ENCODE measurements around the gene PLXNC1. TPM values are rescaled to one million over a fixed set of nuclear protein-coding genes. Genes with fewer than 3 reads are reported as not detected.

PLXNC1 gene
- total RNA-seq, 1 donor from 2014 or later: 3.3 TPM

DNA sequence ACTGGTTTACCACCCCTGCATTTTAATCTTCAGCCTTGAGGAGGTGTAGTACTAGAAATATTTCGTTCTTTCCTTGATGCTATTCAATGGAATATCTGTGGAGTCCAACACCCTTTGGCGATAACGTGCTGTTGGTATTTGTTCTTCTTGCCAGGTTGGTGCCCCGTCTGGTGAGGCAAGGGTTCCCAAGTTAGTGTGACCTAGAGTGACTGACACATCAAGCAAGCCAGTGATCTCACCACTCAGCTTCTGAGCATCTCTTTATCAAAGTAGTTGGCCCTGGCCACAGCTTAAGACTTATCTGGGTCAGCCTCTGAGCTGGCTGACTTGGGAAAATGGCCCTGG lies 60.2 kb downstream of the PLXNC1 start:
- DNase-seq: no peak
- peak; percentile 39 for ATAC-seq (ENCODE audit: poor library complexity)
- intact Hi-C loops (cut with DNase I): no loop called here

DNA sequence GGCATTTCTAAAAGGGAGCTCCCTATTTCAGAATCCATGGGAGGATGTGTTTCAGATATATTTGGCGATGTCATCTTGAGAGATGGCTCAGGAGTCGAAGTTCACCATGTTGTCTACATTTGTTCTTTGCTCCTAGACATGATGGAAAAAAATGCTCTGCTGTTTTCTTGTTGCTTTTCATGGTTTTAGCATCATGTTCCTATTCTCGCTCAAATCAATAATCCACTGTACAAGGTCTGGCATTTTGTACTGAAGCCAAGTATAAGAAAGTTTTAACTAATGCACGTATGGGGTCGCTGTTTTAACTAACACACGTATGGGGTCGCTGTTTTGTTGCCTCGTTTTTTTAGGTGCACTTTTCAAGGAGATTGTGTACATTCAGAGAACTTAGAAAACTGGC lies 60.9 kb downstream of the PLXNC1 start:
- intact Hi-C loops (cut with DNase I): no loop called here
- DNase-seq (no peak), ATAC-seq (ENCODE audit: poor library complexity) (no peak)

DNA sequence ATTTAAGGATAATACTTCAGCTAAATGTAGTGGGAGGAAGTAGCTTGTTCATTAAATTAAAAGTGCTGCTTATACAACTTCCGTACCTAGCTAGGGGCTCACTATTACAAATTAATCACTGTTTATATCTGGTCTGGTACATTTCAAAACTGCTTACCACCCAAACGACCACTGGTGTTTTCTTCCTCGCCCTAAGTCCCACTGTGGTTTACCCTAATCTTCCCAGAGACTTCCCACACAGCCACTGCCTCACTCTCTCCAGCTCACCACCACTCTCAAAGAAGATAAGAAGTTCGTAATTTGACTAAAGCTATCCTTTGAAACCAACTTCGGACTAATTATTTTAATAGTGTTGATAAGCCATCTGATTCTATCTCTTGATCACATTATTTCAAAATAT lies 62.6 kb downstream of the PLXNC1 start:
- intact Hi-C loops (cut with DNase I): no loop called here
- DNase-seq: no peak
- ATAC-seq (ENCODE audit: poor library complexity): no peak

DNA sequence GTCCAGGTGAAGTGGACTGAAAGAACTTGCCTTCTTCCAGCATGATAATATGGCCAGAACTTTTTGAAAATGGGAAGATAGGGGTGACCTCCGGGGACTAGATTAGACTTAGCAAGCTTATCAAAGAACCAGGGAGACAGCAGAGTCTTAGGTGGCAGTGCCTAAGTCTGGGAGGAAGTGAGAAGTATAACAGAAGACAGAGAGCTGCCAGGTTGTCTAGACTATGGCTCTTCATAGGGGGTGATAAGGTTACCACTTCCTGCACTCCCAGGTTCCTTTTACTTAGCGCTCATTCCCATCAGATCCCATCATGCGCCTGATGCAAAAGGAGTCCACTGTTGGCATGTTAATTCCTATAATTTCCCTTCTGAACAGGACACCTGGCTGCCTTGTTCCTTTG lies 69.9 kb downstream of the PLXNC1 start:
- intact Hi-C loops (cut with DNase I): no loop called here
- no peak for ATAC-seq (ENCODE audit: poor library complexity)

DNA sequence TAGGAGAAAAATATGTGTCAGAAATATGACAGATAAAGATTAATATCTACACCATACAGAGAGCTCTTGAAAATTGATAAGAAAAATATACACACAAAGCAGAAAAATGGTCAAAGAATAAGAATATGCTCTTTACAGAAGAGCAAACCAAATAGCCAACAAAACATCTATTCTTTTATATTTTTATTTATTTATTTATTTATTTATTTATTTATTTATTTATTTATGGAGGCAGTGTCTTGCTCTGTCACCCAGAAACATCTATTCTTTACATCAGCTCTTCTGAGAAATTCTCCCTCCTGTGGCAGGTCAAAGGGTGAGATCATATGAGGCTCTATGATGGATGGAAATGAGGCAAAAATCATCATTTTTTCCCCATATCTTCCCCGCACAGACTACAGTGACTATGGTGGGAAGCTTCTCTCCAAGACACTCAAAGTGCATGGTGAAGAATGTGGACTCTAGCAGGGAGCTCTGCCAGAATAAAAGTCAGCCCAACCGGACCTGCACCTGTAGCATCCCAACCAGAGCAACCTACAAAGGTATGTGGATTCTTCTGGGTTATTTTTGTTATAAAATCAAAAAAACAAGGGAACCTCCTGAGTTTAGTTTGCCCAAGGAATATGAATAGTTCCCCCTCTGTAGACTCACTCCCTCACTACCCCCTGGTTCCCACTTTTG lies 71.4 kb downstream of the PLXNC1 start:
- intact Hi-C loops (cut with DNase I): no loop called here
- DNase-seq (no peak), ATAC-seq (ENCODE audit: poor library complexity) (no peak)

More for the DNA sequence above, 69.9 kb downstream of the PLXNC1 start:
- no peak for DNase-seq

DNA sequence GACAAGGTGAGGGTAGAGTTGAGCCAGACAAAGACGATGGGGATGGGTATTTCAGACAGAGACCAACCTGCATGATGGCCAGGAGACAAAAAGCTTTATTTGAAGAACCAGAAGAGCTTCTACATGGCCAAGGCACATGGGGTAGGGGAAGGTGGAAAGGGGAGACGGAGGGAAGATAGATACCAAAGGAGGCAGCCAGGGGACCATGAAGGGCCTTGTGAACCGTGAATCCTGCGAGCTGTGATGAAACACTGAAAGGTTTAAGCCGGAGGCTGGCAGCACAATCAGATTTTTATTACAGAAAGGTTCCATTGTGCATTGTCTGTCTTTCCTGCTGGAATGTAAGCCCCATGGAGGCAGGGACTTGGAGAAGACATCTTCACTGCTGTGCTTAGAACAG lies 72.4 kb downstream of the PLXNC1 start:
- ATAC-seq (ENCODE audit: poor library complexity) (no peak), DNase-seq (no peak)
- intact Hi-C loops (cut with DNase I): no loop called here

DNA sequence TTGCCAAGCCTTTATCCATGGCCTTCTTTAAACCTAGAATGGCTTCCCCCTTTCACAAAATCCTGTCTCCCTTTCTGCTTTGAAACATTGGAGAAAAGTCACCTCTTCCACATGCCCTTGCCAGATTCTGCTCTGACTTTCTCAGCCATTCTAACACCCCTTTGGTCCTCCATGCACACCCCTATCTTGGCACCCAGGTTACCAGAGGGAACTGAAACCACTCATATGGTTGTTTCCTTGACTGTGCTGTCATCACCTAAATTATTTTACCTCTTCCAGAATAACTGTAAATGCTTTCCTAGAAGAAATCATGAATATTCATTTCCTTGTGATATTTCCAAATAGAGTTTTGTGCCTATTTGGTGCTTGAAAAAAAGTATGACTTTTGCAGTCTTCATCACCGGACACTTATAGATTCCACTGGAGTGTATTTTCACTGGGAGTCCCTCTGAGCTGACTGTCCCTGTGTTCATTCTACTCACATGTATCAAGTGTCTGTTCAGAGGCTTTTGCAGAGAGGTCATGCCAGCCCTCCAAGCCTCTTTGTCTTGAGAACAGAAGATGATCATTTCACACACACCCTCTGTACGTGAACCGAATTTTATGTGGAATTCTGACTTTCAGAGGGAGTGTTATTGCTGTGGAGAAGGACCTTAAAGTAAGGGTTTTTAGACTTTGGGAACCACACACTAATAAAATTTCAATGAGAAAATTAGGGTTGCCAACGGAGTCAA lies 74.1 kb downstream of the PLXNC1 start:
- intact Hi-C loops (cut with DNase I): no loop called here
- DNase-seq: no peak

DNA sequence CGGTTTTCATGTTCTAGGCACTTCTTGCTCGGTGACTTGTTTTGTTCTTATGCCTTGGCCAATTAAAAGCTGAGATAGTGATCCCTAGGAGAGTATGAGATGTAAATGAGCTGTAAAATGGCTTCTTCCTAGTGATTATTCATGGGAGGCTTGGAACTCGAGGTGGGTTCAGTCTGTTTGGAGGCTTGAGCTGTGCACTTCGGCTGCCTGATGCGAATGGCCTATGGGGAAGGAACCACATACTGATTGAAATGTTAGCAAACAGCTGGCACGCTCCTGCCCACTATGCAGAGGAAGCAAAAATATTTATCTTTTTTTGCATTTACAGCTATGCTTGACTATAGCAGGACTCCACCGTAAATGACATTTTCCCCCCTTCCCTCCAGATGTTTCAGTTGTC lies 75.5 kb downstream of the PLXNC1 start:
- no peak for ATAC-seq (ENCODE audit: poor library complexity)
- DNase-seq: no peak
- intact Hi-C loops (cut with DNase I): no loop called here

More for the DNA sequence above, 74.1 kb downstream of the PLXNC1 start:
- no peak for ATAC-seq (ENCODE audit: poor library complexity)

DNA sequence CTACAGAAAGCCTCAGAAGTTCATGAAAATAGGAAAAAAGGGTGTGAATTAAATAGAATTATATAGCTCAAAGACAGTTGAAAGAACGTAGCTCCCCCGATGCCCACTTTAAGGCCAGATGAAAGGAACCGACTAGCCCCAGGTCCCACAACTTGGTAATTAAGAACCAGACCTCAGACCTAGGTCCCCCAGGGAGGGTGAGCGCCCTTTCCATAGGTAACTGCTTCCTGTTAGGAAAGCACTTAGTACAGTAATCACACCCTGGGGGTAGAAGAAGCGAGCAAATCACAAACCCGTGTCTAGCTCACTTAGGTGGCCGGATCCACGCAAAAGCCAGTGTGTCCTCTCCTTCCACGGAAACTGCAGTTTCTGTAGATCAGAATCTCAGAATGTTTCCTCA lies 77.1 kb downstream of the PLXNC1 start:
- intact Hi-C loops (cut with DNase I): no loop called here
- ATAC-seq (ENCODE audit: poor library complexity) (no peak), DNase-seq (no peak)

DNA sequence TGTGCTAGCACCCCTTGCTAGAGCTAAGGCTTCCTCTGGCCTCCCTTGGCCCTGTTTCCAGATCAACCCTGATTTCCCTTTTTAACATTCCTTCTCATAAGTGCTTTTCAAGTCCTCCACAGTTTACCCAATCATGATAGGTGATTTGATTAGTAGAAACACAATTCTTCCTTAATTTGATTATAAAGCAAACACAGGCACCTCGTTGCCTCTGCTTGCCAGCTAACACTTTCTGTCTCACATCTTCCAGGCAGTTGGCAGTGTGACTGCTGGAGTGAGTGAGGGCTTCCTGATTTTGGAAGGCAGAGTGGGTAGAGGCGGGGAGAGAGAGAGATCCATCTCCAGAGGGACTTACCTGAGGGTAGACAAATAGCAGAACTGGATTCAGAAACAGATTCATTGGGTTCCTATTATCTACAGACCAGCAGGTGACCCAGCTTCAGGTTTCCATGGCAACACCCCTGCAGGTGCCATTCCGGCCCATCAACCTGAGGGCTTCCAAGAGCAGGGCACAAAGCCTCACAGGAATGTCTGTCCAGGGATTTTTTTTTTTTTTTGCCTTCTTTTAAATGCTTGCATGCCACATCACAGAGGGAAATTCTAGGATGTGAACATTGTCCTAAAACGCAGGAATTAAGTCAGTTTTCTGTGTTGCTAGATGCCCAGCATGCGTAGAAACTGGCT lies 77.7 kb downstream of the PLXNC1 start:
- intact Hi-C loops (cut with DNase I): no loop called here
- DNase-seq: no peak
- ATAC-seq (ENCODE audit: poor library complexity): no peak

DNA sequence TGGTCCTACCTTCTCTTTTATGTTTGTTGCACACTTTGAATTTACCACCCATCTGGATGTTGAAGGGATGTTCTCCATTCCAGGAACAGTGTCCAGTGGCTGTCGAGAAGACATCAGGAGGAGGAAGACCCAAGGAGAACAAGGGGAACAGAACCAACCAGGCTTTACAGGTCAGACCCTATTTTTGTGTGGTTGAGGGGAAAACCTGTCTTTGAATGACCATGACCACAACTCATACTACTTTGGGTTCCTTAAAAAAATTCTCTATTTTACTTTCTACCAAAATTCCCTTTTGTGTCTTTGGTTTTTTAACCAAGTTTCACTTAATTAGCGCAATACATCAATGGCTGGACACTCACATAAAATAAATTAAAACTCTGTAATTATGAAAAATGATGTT lies 78.7 kb downstream of the PLXNC1 start:
- ATAC-seq (ENCODE audit: poor library complexity) (no peak), DNase-seq (no peak)
- intact Hi-C loops (cut with DNase I): no loop called here

DNA sequence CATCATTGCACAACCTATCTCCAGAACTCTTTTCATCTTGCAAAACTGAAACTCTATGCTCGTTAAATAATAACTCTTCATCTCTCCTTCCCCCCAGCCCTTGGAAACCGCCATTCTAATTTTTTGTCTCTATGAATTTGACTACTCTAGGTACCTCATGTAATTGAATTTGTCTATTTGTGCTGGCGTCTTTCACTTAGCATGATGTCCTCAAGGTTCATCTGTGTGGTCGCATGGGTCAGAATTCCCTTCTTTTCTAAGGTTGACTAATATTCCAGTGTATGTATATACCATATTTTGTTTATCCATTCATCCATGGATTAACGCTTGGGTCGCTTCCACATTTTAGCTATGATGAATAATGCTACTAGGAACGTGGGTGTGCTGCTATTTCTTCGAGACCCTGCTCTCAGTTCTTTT lies 80.1 kb downstream of the PLXNC1 start:
- intact Hi-C loops (cut with DNase I): no loop called here
- ATAC-seq (ENCODE audit: poor library complexity) (no peak), DNase-seq (no peak)

DNA sequence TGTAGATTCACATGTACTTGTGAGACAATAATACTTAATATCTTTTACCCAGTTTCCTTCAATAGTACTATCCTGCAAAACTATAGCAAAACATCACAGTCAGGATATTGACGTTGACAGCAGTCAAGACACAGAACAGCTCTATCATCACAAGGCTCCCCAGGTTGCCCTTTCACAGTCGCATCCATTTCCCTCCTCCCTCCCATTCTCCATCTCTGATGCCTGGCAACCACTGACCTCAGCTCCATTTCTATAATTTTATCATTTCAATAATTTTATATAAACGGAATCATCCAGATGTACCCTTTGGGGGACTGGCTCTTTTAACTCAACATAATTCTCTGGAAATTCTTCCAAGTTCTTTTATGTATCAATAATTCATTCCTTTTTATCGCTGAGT lies 81.5 kb downstream of the PLXNC1 start:
- DNase-seq: no peak
- intact Hi-C loops (cut with DNase I): no loop called here
- no peak for ATAC-seq (ENCODE audit: poor library complexity)

DNA sequence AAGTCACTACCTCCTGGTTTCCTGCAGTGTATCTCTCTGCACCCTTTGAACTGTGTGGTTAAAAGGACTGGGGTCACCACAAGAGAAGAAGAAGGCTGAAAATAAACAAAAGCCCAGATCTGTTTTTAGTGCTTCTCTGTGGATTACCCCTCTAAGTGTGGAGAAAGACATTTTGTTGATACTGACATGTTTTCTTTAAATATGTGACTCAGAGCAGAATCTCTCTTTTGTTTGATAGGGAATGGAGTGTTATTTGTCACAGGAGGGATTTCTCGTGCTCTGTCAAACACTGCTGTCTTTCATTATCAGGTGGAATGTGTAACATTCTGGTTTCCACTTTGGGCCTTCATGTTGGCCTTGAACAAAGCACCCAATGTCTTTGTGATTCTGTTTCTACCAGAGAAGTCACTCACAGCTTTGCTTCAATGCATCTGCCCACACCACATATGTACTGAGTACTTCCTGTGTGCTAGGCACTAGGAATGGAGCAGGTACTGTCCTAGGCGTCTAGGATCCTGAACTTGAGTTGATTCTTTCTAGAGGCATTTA lies 82.1 kb downstream of the PLXNC1 start:
- no peak for ATAC-seq (ENCODE audit: poor library complexity)
- intact Hi-C loops (cut with DNase I): no loop called here

DNA sequence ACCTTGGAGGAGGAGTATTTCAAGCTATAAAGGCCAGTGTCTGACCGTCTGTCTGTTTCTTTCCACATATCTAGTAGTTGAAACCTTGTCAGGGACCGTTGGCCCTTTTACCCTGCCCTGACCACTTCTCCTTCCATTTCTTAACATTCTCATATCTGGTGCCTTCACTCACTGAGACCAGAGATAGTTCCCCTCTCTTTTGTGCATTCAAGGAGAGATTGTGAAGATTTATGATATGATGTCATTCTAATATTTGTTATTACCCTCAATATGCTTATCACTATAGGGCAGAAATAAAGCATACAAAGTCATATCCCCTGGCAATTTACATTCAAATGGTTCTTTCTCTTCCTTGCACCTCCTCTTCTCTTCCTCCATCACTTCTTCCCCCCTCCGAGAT lies 83.3 kb downstream of the PLXNC1 start:
- ATAC-seq (ENCODE audit: poor library complexity) (no peak), DNase-seq (no peak)
- intact Hi-C loops (cut with DNase I): no loop called here

More for the DNA sequence above, 82.1 kb downstream of the PLXNC1 start:
- no peak for DNase-seq

DNA sequence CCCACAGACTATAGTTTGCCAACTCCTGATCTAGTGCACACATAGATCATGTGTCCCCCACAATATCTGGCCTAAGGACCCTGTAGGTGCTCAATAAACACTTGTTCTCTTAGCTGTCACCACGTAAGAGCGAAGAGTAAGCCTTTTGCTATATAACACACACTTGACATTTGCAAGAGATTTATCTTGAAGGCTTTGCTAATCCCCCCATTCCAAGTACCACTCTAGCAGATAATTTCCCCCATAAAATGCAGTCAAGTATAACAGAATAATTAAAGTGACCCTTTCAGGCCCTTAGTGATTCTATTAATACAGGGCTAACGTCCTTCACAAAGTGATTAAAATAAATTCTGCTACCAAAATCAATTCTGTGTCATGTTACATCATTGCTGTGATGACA lies 87.5 kb downstream of the PLXNC1 start:
- no peak for DNase-seq
- ATAC-seq (ENCODE audit: poor library complexity): no peak
- intact Hi-C loops (cut with DNase I): no loop called here

DNA sequence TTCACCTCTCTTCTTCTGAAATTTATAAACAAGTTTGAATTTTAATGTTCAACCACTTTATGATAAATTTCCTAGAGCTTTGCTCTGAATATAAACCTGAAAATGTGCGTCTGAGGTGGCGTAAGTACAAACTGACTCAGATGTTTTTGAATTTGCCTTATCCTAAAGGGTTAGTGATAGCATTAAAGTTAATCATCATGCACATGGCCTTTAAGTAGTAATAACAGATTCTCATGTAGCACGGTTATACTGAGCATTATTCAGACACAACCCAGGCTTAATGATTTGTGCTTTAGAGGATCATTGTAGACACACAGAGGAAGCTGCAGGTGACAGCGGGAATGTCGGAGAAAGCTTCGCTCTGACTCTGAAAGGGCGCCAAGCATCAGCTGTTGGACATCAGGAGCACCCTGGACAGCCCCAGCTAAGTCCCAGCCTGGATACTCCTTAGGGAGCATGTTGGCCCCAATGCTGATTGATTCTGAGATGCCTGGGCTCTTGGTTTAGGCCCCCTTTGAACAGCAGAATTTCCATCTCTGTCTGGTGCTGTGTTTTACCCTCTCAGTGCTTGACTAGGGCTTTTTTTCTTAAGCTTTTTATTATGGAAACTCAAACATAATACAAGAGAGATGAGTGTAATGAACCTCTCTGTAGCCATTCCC lies 91.1 kb downstream of the PLXNC1 start:
- intact Hi-C loops (cut with DNase I): no loop called here
- ATAC-seq (ENCODE audit: poor library complexity): no peak
- DNase-seq: no peak

DNA sequence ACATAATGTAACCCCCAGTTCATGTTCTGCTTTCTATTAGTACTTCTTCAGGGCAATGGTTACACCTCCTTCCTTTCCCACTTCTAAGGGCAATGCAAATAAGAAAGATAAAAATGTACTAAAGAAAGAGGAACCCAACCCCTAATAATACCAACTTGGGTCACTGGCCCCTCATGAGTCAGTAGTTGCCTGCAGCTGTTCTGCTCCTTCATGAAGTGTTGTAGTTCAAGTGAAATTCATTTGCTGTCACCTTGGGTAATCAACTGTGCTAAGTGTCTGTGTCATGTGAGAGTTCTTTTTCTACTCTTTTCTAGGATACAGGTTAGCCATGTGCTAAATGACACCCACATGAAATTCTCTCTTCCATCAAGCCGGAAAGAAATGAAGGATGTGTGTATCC lies 91.8 kb downstream of the PLXNC1 start:
- intact Hi-C loops (cut with DNase I): no loop called here
- no peak for DNase-seq
- ATAC-seq (ENCODE audit: poor library complexity): no peak

DNA sequence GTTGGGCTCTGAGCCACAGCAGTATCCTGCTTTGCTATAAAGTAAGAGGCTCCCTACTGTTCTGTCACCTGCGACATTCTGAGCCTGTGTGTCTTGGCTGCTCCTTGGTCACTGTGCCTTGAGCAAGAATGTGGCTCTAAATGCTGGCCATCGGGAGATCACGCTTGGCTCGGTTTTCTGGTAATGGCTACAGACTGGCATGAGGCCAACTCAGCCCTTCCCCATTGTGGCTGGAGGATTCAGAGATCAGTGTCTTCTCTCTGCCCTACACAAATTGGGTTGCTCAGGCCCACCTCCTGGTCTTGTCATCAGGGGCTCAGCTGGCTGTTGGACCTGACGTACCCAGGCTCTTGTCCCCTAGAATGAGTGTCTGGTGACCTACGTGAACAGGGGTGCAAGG lies 94.5 kb downstream of the PLXNC1 start:
- ATAC-seq (ENCODE audit: poor library complexity) (no peak), DNase-seq (peak; percentile 46)
- intact Hi-C loops (cut with DNase I): no loop called here

Measured in Right ventricle myocardium superior (tissue), 1 donor.